Tibial artery (tissue), 4 donors: ENCODE measurements around the gene CDYL2.

Source experiments
- DNase-seq, 2 donors: peaks; one replicate each; pipeline ENCODE4 v3.0.0-alpha.2; 2019
- H3K27ac ChIP-seq, 2 donors: fragments of 200-600 bp; sonication (generic) in 1 of 2; 1 replicate in 1 of 2; 2 replicates in 1 of 2; pipeline ENCODE4 v1.5.1; 2018 to 2019; ENCODE audit warnings: mild to moderate bottlenecking in 1 of 2
- H3K27me3 ChIP-seq, 2 donors: fragments of 200-600 bp; sonication (generic) in 1 of 2; one replicate each; pipeline versions ENCODE4 v1.5.1 to v1.6.0; 2016 to 2019
- H3K36me3 ChIP-seq, 3 donors: fragments of 200-600 bp; sonication (generic) in 2 of 3; one replicate each; pipeline ENCODE4 v1.5.1; 2016 to 2019; ENCODE audit warnings: mild to moderate bottlenecking in 2 of 3
- H3K4me1 ChIP-seq, 4 donors: fragments of 200-600 bp; sonication (generic) in 2 of 4; 1 replicate in 3 of 4; 2 replicates in 1 of 4; pipeline ENCODE4 v1.5.1; 2016 to 2019
- H3K4me3 ChIP-seq, 2 donors: fragments of 200-600 bp; sonication (generic) in 1 of 2; 1 replicate in 1 of 2; 2 replicates in 1 of 2; pipeline ENCODE4 v1.5.1; 2018 to 2019; ENCODE audit warnings: mild to moderate bottlenecking in 2 of 2
- H3K9me3 ChIP-seq, 3 donors: fragments of 200-600 bp; sonication (generic) in 1 of 3; one replicate each; pipeline ENCODE4 v1.5.1; 2016 to 2019
- CTCF ChIP-seq, 2 experiments: fragments of 200-600 bp in 1 of 2; fragments of 450-650 bp in 1 of 2; IDR thresholded peaks; one replicate each; pipeline ENCODE4 v1.5.1; 2017 to 2019; ENCODE audit warnings: antibody characterized with exemption in 2 of 2, mild to moderate bottlenecking in 1 of 2, moderate library complexity in 1 of 2
- intact Hi-C: fragments of 100-400 bp; cut with DNase I; formaldehyde crosslinking; loops from one replicate; pipeline ENCODE4 v1.15.0; 2023; ENCODE audit warnings: low total_unique reads

Gene CDYL2

GRCh38 chr16:80708823-80709222 is 95.6 kb downstream of the CDYL2 start:
- TF ChIP-seq CTCF (IDR thresholded peaks at IDR 0.05): no peak
- Histone ChIP-seq H3K27me3 (no peaks in the 10 kb centered on the region), H3K9me3 (peaks cover 0 to under 1% (median 0%) of the 10 kb centered on the region in 3 donors), H3K27ac (no peak overlapping the region), H3K4me3 (no peak overlapping the region), H3K36me3 (no peaks in the 10 kb centered on the region), H3K4me1 (no peaks in the 10 kb centered on the region)
- intact Hi-C loops: no loop called here
- no peak for DNase-seq

- DNase-seq: no peak
- Histone ChIP-seq H3K36me3 (no peaks in the 10 kb centered on the region), H3K27me3 (no peaks in the 10 kb centered on the region), H3K4me3 (no peak overlapping the region), H3K9me3 (no peaks in the 10 kb centered on the region), H3K4me1 (no peaks in the 10 kb centered on the region), H3K27ac (no peak overlapping the region)
- no peak for TF ChIP-seq CTCF (IDR thresholded peaks at IDR 0.05)
- intact Hi-C loops: no loop called here
Measured at GRCh38 chr16:80707686-80708085, 96.7 kb downstream of the CDYL2 start.

- Histone ChIP-seq H3K27ac (no peak overlapping the region), H3K4me1 (no peaks in the 10 kb centered on the region), H3K4me3 (no peak overlapping the region), H3K9me3 (no peaks in the 10 kb centered on the region), H3K36me3 (no peaks in the 10 kb centered on the region), H3K27me3 (no peaks in the 10 kb centered on the region)
- intact Hi-C loops: no loop called here
- no peak for DNase-seq
- no peak for TF ChIP-seq CTCF (IDR thresholded peaks at IDR 0.05)
Measured at GRCh38 chr16:80705596-80705995, 98.8 kb downstream of the CDYL2 start.

GRCh38 chr16:80704751-80705505 is 99.5 kb downstream of the CDYL2 start:
- Histone ChIP-seq H3K36me3 (no peaks in the 10 kb centered on the region), H3K27me3 (no peaks in the 10 kb centered on the region), H3K4me3 (no peak overlapping the region), H3K9me3 (no peaks in the 10 kb centered on the region), H3K4me1 (no peaks in the 10 kb centered on the region), H3K27ac (no peak overlapping the region)
- no peak for TF ChIP-seq CTCF (IDR thresholded peaks at IDR 0.05)
- intact Hi-C loops: no loop called here
- no peak for DNase-seq

GRCh38 chr16:80703131-80704071 is 101.0 kb downstream of the CDYL2 start:
- no peaks in the 10 kb centered on the region for H3K27me3 ChIP-seq
- no peaks in the 10 kb centered on the region for H3K9me3 ChIP-seq
- H3K4me1 ChIP-seq: no peaks in the 10 kb centered on the region
- no peak overlapping the region for H3K4me3 ChIP-seq
- DNase-seq: no peak
- TF ChIP-seq CTCF (IDR thresholded peaks at IDR 0.05): no peak
- H3K27ac ChIP-seq: no peak overlapping the region
- H3K36me3 ChIP-seq: no peaks in the 10 kb centered on the region
- intact Hi-C loops: no loop called here
